GF-D8 (cell line): ENCODE data around the gene IQCE.
A peak's percentile ranks its signal among the peaks of the same experiment; 100 is the strongest.

Experiments
- DNase-seq: peaks from one replicate; lab custom pipeline; 2025; lab: John Stamatoyannopoulos, UW

Gene IQCE, protein sequence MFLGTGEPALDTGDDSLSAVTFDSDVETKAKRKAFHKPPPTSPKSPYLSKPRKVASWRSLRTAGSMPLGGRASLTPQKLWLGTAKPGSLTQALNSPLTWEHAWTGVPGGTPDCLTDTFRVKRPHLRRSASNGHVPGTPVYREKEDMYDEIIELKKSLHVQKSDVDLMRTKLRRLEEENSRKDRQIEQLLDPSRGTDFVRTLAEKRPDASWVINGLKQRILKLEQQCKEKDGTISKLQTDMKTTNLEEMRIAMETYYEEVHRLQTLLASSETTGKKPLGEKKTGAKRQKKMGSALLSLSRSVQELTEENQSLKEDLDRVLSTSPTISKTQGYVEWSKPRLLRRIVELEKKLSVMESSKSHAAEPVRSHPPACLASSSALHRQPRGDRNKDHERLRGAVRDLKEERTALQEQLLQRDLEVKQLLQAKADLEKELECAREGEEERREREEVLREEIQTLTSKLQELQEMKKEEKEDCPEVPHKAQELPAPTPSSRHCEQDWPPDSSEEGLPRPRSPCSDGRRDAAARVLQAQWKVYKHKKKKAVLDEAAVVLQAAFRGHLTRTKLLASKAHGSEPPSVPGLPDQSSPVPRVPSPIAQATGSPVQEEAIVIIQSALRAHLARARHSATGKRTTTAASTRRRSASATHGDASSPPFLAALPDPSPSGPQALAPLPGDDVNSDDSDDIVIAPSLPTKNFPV

GRCh38 chr7:2558629-2559282 lies at the start of gene IQCE:
IQCE (plus strand) TSS chr7:2558979; CDS start chr7:2559182, 203 bp downstream.
- DNase-seq, result peak; percentile 72

DNA sequence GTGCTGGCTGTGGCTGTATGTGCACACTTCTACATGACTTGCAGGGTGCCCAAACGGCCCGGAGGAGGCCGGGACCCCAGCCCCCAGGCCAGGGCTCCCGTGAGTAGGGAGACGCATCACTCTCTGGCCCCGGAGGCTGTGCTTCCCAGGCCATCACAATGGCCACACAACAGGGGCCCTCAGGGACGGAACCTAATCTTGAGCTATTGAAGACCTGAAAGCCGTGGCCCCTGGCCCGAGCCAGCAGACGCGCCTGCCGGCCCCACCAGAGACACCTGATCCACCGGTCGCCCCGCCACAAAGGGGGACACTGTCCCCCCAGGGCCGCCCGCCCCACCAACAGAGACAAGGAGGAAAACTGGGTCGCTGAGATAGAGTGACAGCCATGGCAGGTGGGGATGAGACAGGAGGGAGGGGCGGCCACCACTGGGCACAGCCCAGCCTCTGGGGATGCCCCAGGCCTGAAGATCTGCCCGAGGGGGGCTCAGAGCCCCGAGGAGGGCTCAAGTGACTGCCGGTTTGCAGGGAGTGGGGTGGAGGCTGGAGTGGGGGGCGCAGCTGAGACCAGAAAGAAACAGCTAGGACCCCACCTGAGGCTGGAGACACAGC lies 49.4 kb upstream of the IQCE start:
- no peak for DNase-seq

GRCh38 chr7:2510130-2510776 lies 48.5 kb upstream of the IQCE start:
- no peak for DNase-seq

GRCh38 chr7:2510909-2511768 lies 47.6 kb upstream of the IQCE start:
- peak; percentile 89 for DNase-seq

- no peak for DNase-seq
Measured at GRCh38 chr7:2511769-2512168, 47.0 kb upstream of the IQCE start.

DNA sequence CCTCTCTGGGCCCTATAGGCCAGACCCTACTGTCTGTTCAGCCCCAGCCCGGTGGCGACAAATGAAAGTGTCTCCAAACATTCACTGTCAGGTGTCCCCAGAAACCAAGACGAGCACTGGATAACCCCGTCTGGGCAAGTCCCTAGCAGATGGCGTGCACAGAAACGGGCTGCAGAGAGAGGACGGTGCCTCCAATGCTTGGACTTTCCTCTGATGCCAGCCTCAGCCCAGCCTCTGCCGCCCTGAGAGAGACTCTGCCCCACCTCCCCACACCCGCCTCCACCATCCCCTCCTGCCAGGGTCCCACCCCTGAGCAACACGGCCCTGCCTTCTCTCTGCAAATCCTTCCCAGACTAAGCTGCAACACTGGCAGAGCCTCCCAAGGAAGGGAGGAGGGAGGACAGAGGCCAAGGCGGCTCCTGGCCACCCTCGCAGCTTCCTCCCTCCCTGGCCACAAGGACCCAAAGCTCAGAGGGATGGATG lies 46.6 kb upstream of the IQCE start:
- DNase-seq, result no peak

DNA sequence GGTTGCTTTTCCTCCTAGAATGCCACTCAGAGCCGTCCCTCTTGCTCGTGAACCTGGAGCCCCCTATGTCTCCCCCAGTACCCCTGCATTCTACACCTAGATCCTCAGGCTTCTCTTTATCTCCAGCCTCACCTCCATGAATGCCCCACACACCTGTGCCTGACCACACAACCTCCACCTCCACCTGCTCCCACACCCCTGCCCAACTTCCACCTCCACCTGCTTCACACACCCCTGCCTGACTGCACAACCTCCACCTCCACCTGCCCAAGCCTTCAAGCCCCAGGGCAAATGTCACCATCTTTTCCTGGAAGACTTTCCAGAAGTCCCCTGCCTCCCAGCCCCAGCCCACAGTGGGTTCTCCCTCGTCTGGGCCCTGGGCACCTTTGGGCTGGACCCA lies 46.1 kb upstream of the IQCE start:
- DNase-seq, result no peak

GRCh38 chr7:2513702-2514101 lies 45.1 kb upstream of the IQCE start:
- no peak for DNase-seq

GRCh38 chr7:2514473-2515423 lies 44.0 kb upstream of the IQCE start:
- no peak for DNase-seq

- no peak for DNase-seq
Measured at GRCh38 chr7:2515424-2516193, 43.2 kb upstream of the IQCE start.

GRCh38 chr7:2516194-2516555 lies 42.6 kb upstream of the IQCE start:
- no peak for DNase-seq

GRCh38 chr7:2517026-2517425 lies 41.8 kb upstream of the IQCE start:
- DNase-seq, result no peak

GRCh38 chr7:2517678-2518507 lies 40.9 kb upstream of the IQCE start:
- DNase-seq, result no peak

- DNase-seq, result no peak
Measured at GRCh38 chr7:2518737-2519118, 40.1 kb upstream of the IQCE start.

DNA sequence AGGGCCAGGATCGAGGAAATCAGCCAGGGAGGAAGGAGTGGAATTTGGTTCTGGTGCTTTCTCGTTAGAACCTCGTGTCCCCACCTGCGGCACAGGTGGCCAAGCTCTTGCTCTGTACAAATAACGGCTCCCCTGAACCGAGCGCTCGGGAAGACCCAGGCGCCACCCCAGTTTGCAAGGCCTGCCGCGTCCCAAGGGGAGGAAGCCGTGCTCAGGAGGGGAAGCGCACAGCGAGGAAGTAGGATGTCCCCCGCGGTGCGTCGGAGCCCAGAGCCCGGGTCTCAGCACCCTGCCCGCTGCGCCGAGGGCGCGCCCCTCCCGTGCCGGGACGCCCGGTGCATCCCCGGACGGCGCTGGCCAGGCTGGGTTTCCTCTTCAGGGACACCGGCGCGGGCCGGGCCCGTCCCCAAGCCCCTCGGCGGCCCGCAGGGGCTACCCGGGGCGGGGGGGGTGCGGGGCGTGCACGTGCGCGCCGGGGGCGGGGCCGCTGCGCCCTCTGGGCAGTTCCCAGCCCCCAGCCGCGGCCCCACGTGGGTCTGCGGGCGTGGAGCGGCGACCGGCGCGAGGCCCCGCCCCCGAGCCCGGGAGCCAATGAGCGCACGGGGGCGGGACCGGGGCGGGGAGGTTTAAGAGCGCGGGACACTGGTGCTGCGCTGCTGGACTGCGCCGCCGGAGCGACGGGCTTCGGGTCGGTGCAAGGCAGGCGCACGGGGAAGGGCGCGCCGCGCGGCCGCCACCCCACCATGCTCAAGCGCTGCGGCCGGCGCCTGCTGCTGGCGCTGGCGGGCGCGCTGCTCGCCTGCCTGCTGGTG lies 39.5 kb upstream of the IQCE start, which contains the start of gene LFNG:
Gene LFNG (plus strand): TSS at position 656 of the 812 bp plus-strand sequence. CDS start 88 bp downstream, at position 744.
- DNase-seq, result peak; percentile 77

- DNase-seq, result peak; percentile 9
Measured at GRCh38 chr7:2520131-2520760, 38.5 kb upstream of the IQCE start.
